ENCODE measurements around the gene RELN.
"Not testable (repeated sequence)": the region's sequence is repeated elsewhere in the genome, so short reads cannot be mapped to it uniquely, and the experiment has no call there.

The RELN gene

DNA sequence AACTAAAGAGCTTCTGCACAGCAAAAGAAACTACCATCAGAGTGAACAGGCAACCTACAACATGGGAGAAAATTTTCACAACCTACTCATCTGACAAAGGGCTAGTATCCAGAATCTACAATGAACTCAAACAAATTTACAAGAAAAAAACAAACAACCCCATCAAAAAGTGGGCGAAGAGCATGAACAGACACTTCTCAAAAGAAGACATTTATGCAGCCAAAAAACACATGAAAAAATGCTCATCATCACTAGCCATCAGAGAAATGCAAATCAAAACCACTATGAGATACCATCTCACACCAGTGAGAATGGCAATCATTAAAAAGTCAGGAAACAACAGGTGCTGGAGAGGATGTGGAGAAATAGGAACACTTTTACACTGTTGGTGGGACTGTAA, 78.4 kb downstream of the RELN start:
- not testable (repeated sequence) for H3K27ac ChIP-seq; DNase-seq (ENCODE audit: low read depth, low spot score)

DNA sequence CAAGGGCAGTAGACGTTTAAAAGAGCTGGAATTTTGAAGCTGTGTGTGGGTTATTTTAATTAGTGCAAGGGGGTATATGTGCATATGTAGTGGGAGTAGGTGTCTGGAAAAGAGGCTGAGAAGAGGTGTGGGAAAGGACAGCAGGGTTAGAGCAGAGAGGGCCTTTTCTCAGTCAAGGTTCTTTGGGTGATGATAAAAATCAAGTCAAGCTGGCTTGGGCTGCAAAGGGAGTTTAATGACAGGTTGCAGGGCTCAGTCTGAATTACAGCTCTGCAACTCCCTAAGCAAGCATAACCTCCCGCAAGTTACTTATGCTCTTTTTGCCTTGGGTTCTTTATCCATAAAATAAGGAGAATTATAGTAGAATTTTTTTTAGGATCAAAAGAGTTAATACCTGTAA, 83.5 kb downstream of the RELN start:
- DNase-seq (ENCODE audit: low read depth, low spot score): no peak
- H3K27ac ChIP-seq: no peak overlapping the region

DNA sequence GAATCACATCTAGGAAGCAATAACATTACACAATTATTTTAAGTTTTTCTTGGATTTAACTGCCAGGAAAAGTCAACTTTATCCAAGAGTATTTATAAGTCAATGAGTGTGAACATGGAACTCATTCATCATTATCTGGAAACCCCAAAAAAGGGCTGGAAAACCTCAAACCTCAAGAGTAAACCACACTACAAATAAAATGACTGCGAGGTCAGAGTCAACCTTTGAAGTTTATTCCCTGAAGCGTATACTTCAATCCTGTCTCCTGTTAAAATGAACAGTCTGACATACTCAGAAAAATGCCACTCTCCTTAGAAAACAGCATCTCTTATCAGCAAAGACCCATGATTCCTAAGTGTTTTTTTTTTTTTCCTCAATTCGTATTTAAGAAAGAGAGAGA, 86.5 kb downstream of the RELN start:
- no peak overlapping the region for H3K27ac ChIP-seq
- no peak for DNase-seq (ENCODE audit: low read depth, low spot score)

DNA sequence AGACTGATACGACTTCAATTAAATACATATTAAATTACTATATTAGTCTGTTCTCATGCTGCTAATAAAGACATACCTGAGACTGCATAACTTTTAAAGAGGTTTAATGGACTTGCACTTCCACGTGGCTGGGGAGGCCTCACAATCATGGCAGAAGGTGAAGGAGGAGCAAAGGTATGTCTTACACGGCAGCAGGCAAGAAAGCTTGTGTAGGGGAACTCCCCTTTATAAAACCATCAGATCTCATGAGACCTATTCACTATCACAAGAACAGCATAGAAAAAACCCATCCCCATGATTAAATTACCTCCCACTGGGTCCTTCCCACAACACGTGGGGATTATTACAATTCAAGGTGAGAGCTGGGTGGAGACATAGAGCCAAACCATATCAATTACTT, 92.6 kb downstream of the RELN start:
- H3K27ac ChIP-seq; DNase-seq (ENCODE audit: low read depth, low spot score): not testable (repeated sequence)

- DNase-seq (ENCODE audit: low read depth, low spot score): no peak
- no peak overlapping the region for H3K27ac ChIP-seq
Measured at GRCh38 chr7:103894656-103895596, 94.5 kb downstream of the RELN start.

GRCh38 chr7:103893350-103893749, 96.1 kb downstream of the RELN start:
- no peak overlapping the region for H3K27ac ChIP-seq
- DNase-seq (ENCODE audit: low read depth, low spot score): no peak

- no peak overlapping the region for H3K27ac ChIP-seq
- no peak for DNase-seq (ENCODE audit: low read depth, low spot score)
Measured at GRCh38 chr7:103889451-103889850, 100.0 kb downstream of the RELN start.

DNA sequence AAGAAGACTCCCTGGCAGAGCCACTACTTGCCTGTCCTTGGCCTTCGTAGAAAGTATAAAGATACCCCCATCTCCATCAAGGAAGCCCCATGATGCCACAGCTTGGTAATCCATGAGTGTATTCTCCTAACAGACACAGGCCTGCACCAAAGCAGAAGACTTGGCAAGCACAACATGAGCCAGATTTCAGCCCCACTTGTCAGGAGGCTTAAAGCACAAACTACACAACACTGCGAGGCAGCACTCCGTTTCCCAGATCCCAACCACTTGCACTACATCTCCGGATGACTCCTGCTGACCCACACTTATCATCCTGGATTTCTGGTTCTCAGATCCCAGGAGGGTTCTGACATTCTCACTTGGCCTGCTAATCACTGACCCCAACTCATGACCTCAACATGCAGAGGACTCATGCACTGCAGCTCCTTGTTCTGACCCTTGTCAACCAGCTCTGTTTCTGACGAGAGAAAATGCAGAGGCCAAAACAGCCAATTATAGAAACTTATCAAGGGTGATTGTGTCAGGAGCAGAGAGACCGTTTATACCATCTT, 100.8 kb downstream of the RELN start:
- no peak overlapping the region for H3K27ac ChIP-seq
- no peak for DNase-seq (ENCODE audit: low read depth, low spot score)

- no peak for DNase-seq (ENCODE audit: low read depth, low spot score)
Measured at GRCh38 chr7:103887853-103888602, 101.4 kb downstream of the RELN start.

DNA sequence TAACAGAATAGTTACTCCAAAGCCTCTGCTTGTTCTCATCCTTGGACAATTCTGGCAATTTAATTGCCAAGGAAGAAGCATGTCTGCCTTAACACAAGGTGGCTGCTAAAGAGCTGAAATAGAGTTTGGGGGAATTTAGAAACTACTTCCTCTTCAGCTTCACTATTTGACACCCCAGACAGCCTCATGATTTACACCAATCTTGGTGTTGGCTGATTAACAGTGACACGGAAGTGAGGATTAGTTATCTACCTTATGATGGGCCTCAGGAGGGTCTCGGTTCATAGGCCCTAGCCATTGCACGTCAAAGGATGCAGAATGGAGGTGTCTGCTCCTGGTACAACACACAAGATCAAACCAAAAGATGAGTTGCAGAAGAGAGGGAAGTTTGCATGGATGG, 102.4 kb downstream of the RELN start:
- no peak for DNase-seq (ENCODE audit: low read depth, low spot score)
- H3K27ac ChIP-seq: no peak overlapping the region

More at GRCh38 chr7:103887853-103888602, 101.4 kb downstream of the RELN start:
- no peak overlapping the region for H3K27ac ChIP-seq

DNA sequence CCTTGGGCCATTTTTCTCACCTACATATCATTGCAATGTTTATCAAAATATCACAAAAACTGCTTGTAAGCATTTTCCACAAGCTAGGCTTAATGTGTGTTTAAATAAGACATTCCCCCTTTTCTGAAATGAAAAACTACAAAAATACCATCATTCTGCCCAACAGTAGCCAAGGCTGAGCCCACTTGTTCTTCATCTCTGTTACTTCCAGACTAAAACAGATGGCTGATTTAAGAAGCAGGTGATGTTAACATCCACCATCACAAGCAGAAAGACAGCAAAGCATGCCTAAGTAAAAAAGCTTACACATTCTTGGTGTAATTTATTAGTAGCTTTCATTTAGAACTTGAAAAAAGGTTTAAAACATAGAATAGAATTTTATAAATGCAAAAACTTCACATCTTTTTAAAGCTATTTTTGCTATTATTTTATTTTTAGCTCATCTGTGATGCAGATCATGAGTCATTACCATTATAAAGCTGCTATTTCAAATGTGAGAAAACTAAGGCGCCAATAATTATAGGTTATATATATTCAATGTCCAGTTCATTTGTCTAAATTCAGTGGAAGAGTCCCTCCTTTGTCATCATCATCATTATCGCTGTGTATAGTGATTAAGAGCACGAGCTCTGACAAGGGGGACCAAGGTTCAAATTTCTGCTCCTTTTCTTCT, 109.4 kb downstream of the RELN start:
- no peak for DNase-seq (ENCODE audit: low read depth, low spot score)
- no peak overlapping the region for H3K27ac ChIP-seq

- no peak for DNase-seq (ENCODE audit: low read depth, low spot score)
- H3K27ac ChIP-seq: no peak overlapping the region
Measured at GRCh38 chr7:103879411-103879810, 110.0 kb downstream of the RELN start.

DNA sequence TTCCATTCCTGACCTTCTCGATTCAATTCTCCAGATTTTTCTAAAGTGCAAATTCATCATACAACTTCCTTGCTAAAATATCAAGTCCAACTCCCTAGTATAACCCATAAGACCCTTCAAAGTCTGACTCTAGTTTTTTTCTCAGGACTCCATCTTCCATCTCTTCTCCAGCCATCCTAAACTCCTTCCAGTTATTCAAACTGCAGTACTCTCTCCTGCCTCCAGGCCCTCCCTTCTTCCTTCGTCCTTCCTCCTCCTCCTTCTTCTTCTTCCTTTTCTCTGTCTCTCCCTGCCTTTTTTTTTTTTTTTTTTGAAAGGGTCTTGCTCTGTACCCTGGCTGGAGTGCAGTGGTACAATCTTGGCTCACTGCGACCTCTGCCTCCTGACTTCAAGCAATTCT, 111.9 kb downstream of the RELN start:
- DNase-seq (ENCODE audit: low read depth, low spot score): no peak
- H3K27ac ChIP-seq: no peak overlapping the region

GRCh38 chr7:103875718-103876117, 113.7 kb downstream of the RELN start:
- DNase-seq (ENCODE audit: low read depth, low spot score): no peak
- no peak overlapping the region for H3K27ac ChIP-seq

DNA sequence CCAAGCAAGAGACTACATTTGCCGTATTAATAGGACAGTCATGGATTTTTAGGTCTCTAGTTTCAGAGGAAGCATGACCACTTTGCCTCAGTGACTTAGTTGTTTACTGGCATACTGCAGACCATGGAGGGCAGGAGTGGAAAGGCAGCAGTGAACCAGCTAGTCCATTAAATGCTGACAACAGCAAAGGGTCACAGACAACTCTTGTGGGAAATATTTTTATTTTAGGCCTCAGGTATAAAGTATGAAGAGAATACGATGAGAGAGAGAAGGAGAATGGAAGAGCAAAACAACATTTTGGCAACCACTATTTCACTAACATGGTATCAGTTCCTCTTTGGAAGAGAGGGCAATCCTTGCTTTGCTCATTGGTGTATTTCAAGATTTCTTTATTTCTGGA, 118.0 kb downstream of the RELN start:
- DNase-seq (ENCODE audit: low read depth, low spot score): no peak
- H3K27ac ChIP-seq: no peak overlapping the region

- DNase-seq (ENCODE audit: low read depth, low spot score): no peak
- no peak overlapping the region for H3K27ac ChIP-seq
Measured at GRCh38 chr7:103870664-103871063, 118.8 kb downstream of the RELN start.

DNA sequence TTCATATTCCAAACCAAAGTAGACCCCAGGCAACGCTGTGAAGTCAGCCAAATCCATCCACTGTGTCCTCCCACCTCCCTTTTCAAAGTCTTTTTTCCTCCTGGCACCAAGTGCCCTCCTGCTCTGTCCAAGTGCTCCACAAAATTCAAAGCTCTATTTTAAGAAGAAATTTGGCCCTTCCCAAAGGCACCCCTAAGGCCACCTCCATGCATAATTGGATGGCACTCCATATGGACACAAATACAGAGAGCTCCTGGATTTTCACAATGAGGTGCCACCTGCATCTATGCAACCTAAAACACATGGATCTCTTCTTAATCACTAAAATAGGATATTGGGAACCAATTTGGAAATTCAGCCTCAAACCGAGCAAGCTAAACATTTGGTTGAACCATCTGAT, 121.6 kb downstream of the RELN start:
- no peak overlapping the region for H3K27ac ChIP-seq

GRCh38 chr7:103866919-103867318, 122.5 kb downstream of the RELN start:
- DNase-seq (ENCODE audit: low read depth, low spot score): no peak
- H3K27ac ChIP-seq: no peak overlapping the region

More for the DNA sequence above, 121.6 kb downstream of the RELN start:
- no peak for DNase-seq (ENCODE audit: low read depth, low spot score)

DNA sequence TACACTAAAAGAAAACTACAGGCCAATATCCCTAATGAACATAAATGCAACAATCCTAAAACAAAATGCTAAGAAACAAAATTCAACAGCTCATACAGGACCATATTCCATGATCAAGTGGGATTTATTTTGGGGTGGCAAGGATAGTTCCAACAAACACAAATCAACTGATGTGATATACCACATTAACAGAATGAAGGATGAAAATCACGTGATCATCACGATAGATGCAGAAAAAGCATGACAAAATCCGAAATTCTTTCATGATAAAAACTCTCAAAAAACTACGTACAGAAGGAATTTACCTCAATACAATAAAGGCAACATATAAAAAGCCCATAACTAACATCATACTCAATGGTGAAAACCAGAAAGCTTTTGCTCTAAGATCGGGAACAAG, 124.0 kb downstream of the RELN start:
- no peak overlapping the region for H3K27ac ChIP-seq
- DNase-seq (ENCODE audit: low read depth, low spot score): no peak

GRCh38 chr7:103862302-103863035, 127.0 kb downstream of the RELN start:
- DNase-seq (ENCODE audit: low read depth, low spot score): no peak
- no peak overlapping the region for H3K27ac ChIP-seq

Measured in epithelial cell of prostate (primary cell).